Thymus (tissue), 14 donors: ENCODE measurements around the gene MYCN. TPM values are rescaled to one million over a fixed set of nuclear protein-coding genes. Genes with fewer than 3 reads are reported as not detected.

Experiments used
- DNase-seq, 9 donors: peaks; one replicate each; pipeline ENCODE4 v3.0.0-alpha.2; 2013; ENCODE audit warnings: low spot score in 9 of 9, low read depth in 6 of 9, missing footprints in 1 of 9
- H3K27ac ChIP-seq, 2 donors: one replicate each; pipeline ENCODE4 v1.5.1; 2013; ENCODE audit warnings: control low read depth in 1 of 2, low read depth in 1 of 2, low read length in 1 of 2, mild to moderate bottlenecking in 1 of 2, moderate library complexity in 1 of 2
- H3K27me3 ChIP-seq, 2 donors: one replicate each; pipeline ENCODE4 v1.5.1; 2013; ENCODE audit warnings: low read length in 1 of 2; ENCODE audit not compliant: control insufficient read depth in 2 of 2, insufficient read depth in 1 of 2
- H3K36me3 ChIP-seq, 2 donors: one replicate each; pipeline ENCODE4 v1.5.1; 2013; ENCODE audit warnings: low read length in 1 of 2, mild to moderate bottlenecking in 1 of 2, moderate library complexity in 1 of 2; ENCODE audit not compliant: control insufficient read depth in 2 of 2, insufficient read depth in 2 of 2
- H3K4me1 ChIP-seq, 2 donors: one replicate each; pipeline ENCODE4 v1.5.1; 2013; ENCODE audit warnings: low read length in 2 of 2; ENCODE audit not compliant: control insufficient read depth in 2 of 2, insufficient read depth in 2 of 2
- H3K4me3 ChIP-seq, 2 donors: one replicate each; pipeline ENCODE4 v1.5.1; 2013; ENCODE audit warnings: low read length in 2 of 2, control low read depth in 1 of 2, mild to moderate bottlenecking in 1 of 2
- H3K9me3 ChIP-seq, 2 donors: one replicate each; pipeline ENCODE4 v1.5.1; 2013; ENCODE audit warnings: low read length in 1 of 2, mild to moderate bottlenecking in 1 of 2; ENCODE audit not compliant: control insufficient read depth in 2 of 2, insufficient read depth in 1 of 2
- WGBS: extraction: QIAGEN DNeasy Blood & Tissue Kit; methylation state at CpG from one replicate; pipeline ENCODE4 v1.1.7; 2013; 5-methylcytosine and 5-hydroxymethylcytosine counted together
- long read RNA-seq, 10 donors: transcript quantifications; one replicate each; lab custom pipeline, GENCODE V29; 2026
- polyA plus RNA-seq: library from polyadenylated mRNA; stranded (reverse); fragments of 200-250 nt; gene quantifications from one replicate; pipeline ENCODE4 v1.2.3, GENCODE V29; 2013
- total RNA-seq: library from RNA; stranded (reverse); fragments of 120-200 nt; gene quantifications from one replicate; pipeline ENCODE4 v1.2.4, GENCODE V29; 2013
- donor health status: healthy.

Gene MYCN
- total RNA-seq (5.8 TPM), polyA plus RNA-seq (1.8 TPM)
- long read RNA-seq, donor 1, result 0 reads
- long read RNA-seq, donor 2, transcript MYCN-201 (3 exons, 2,602 nt), result major isoform, 5 of 6 reads
- long read RNA-seq, donor 2, partial matches to known transcripts, result 0 of 6 reads
- long read RNA-seq, donor 2, other reads (novel, unspliced or antisense), result 0 of 6 reads
- long read RNA-seq, donor 3, result 0 reads
- long read RNA-seq, donor 4, result 0 reads
- long read RNA-seq, donor 5, partial matches to known transcripts, result 0 of 1 reads
- long read RNA-seq, donor 5, other reads (novel, unspliced or antisense), result 0 of 1 reads
- long read RNA-seq, donor 6, partial matches to known transcripts, result 0 of 2 reads
- long read RNA-seq, donor 6, other reads (novel, unspliced or antisense), result 0 of 2 reads
- long read RNA-seq, donor 7, result 0 reads
- long read RNA-seq, donor 8, result 0 reads
- long read RNA-seq, donor 9, partial matches to known transcripts, result 10 of 12 reads
- long read RNA-seq, donor 9, other reads (novel, unspliced or antisense), result 0 of 12 reads
- long read RNA-seq, donor 10, partial matches to known transcripts, result 0 of 1 reads
- long read RNA-seq, donor 10, other reads (novel, unspliced or antisense), result 0 of 1 reads

- DNase-seq, result peak in 6 of 9 donors; percentile 45 to 81 (median 60)
- Histone ChIP-seq H3K9me3 (no peaks in the 10 kb centered on the region), H3K36me3 (no peaks in the 10 kb centered on the region), H3K4me1 (peaks cover 14 to 47% of the 10 kb centered on the region in 2 donors), H3K27ac (peak within 1 kb of the TSS in 1 of 2 donors; percentile 65), H3K27me3 (peaks cover 31 to 50% of the 10 kb centered on the region in 2 donors), H3K4me3 (peak within 1 kb of the TSS; percentile 36 to 56)
- under 1% methylated on average over 47 of the region's 47 CpGs for WGBS
Observed at GRCh38 chr2:15939854-15940660, at the start of gene MYCN. Gene MYCN, plus strand, starts transcription at chr2:15940550. Its CDS starts 1,515 bp downstream, at chr2:15942065.

GRCh38 chr2:15890936-15891905, 49.1 kb upstream of the MYCN start:
- no peak for DNase-seq
- peak overlapping the region; percentile 15 to 88 for H3K27ac ChIP-seq
- H3K4me3 ChIP-seq, result no peak overlapping the region
- WGBS, result 87% methylated on average over 15 of the region's 15 CpGs
- H3K9me3 ChIP-seq, result no peaks in the 10 kb centered on the region
- H3K27me3 ChIP-seq, result no peaks in the 10 kb centered on the region
- H3K4me1 ChIP-seq, result peaks cover 0 to 19% of the 10 kb centered on the region in 2 donors
- H3K36me3 ChIP-seq, result no peaks in the 10 kb centered on the region

GRCh38 chr2:15892151-15892880, 48.0 kb upstream of the MYCN start:
- Histone ChIP-seq H3K27ac (peak overlapping the region in 1 of 2 donors; percentile 88), H3K4me3 (no peak overlapping the region), H3K9me3 (no peaks in the 10 kb centered on the region), H3K36me3 (no peaks in the 10 kb centered on the region), H3K27me3 (no peaks in the 10 kb centered on the region), H3K4me1 (peaks cover 0 to 19% of the 10 kb centered on the region in 2 donors)
- DNase-seq, result no peak
- 85% methylated on average over 8 of the region's 8 CpGs for WGBS

- DNase-seq, result no peak
- peaks cover 0 to 19% of the 10 kb centered on the region in 2 donors for H3K4me1 ChIP-seq
Observed at GRCh38 chr2:15893085-15893484, 47.3 kb upstream of the MYCN start.

GRCh38 chr2:15893689-15894480, 46.5 kb upstream of the MYCN start:
- Histone ChIP-seq H3K9me3 (no peaks in the 10 kb centered on the region), H3K4me1 (peaks cover 0 to 19% of the 10 kb centered on the region in 2 donors), H3K4me3 (no peak overlapping the region), H3K36me3 (no peaks in the 10 kb centered on the region), H3K27ac (peak overlapping the region in 1 of 2 donors; percentile 12), H3K27me3 (no peaks in the 10 kb centered on the region)
- 91% methylated on average over 7 of the region's 7 CpGs for WGBS
- DNase-seq, result peak in 1 of 9 donors; percentile 38

More at GRCh38 chr2:15893085-15893484, 47.3 kb upstream of the MYCN start:
- Histone ChIP-seq H3K4me3 (no peak overlapping the region), H3K9me3 (no peaks in the 10 kb centered on the region), H3K27ac (peak overlapping the region in 1 of 2 donors; percentile 71), H3K27me3 (no peaks in the 10 kb centered on the region), H3K36me3 (no peaks in the 10 kb centered on the region)

GRCh38 chr2:15894481-15895144, 45.7 kb upstream of the MYCN start:
- Histone ChIP-seq H3K9me3 (no peaks in the 10 kb centered on the region), H3K27ac (peak overlapping the region in 1 of 2 donors; percentile 42), H3K27me3 (no peaks in the 10 kb centered on the region), H3K4me3 (no peak overlapping the region), H3K36me3 (no peaks in the 10 kb centered on the region), H3K4me1 (peaks cover 0 to 18% of the 10 kb centered on the region in 2 donors)
- DNase-seq, result no peak
- 91% methylated on average over 8 of the region's 8 CpGs for WGBS
